Activated CD4-positive, alpha-beta T cell treated with anti-CD3 and anti-CD28 coated beads, Interleukin-2, amount 50 U/mL, for 1 hour (primary cell): ENCODE data around the gene TOR4A.
A peak's percentile ranks its signal among the peaks of the same experiment; 100 is the strongest.

ENCODE experiments used
- DNase-seq: peaks from one replicate; pipeline ENCODE4 v3.0.0-alpha.2; 2020

TOR4A gene

DNA sequence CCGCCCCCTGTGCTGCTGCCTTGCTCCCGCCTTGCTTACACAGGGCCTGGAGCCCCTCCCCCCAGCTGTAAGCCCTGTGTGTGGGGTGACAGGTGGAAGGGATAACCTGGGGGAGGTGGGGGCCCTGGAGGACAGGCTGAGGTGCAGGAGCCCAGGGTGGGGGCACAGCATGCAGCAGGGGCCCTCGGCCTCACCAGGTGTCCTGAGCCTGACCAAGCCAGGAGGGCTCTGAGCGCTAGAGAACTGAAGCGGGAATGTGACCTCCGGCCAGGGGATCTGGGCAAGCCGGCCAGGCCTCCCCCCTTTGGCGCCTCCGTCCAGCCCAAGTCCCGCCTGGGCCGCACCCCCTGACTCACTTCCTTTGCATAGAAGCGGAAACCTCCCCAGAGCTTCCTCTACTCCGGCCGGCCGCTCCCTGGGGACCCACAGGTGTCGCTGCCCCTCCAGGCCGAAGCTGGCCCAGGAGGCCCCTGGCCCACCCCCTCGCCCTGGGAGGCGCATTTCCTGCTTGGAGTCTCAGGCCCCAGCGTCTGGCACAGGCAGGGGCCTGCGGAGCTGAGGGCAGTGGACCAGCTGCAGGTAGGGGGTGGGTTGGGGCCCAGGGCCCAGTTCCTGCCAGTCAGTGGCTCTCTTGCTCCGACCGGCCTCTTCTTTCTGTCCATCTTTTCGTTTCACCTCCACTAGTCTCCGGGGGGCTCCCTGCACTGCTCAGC is at the start of gene TOR4A:
TSS of gene TOR4A (plus strand) at position 398 of the 713 bp plus-strand sequence. CDS start 964 bp downstream, outside the sequence.
- DNase-seq: no peak

DNA sequence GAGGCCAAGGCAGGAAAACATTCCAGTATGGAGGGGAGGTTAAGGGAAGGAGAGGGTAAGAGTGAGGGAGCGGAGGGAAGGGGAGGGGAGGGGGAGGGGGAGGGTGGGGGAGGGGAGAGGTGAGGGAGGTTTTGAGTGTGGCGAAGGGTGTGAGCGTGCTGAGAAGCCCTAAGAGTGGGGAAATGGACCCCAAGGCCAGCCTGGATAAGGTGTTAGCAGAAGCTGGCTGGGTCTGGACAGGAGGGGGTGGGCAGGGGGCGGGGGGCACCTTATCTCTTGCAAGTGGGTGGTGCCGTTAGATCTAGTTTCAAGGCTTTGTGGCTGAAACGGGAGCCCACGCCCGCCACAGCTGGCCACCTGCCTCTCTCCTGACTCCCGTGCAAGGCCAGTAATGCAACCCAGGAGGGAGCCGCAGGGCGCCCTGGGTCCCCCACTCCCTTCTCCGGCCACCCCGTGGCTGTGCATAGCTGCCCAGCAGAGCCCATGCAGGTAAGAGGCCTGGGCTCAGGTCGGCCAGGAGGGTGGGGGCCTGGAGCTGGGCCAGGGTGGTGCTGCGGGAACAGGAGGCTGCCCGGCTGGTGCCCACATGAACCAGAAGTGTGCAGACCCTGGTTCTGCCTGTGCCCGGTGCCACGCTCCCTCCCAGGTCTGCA is 49.5 kb upstream of the TOR4A start:
- DNase-seq: no peak

DNA sequence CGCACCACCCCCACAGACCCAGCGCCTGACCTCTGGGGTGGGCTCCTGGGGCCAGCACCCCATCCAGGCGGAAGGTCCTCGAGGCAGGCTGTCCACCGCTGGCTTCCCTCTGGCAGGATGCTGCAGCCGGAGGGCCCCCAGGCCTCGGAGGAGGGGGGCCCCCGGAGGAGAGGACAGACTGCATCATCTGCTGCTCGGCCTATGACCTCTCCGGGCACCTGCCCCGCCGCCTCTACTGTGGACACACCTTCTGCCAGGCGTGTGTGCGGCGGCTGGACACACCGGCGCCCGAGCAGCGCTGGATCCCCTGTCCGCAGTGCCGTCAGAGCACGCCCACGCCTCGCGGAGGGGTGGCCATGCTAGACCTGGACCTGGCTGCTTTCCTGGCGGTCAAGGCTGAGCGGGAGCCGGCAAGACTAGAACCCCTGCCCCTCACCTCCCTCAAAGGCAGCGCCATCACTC is 49.0 kb upstream of the TOR4A start:
- no peak for DNase-seq

DNA sequence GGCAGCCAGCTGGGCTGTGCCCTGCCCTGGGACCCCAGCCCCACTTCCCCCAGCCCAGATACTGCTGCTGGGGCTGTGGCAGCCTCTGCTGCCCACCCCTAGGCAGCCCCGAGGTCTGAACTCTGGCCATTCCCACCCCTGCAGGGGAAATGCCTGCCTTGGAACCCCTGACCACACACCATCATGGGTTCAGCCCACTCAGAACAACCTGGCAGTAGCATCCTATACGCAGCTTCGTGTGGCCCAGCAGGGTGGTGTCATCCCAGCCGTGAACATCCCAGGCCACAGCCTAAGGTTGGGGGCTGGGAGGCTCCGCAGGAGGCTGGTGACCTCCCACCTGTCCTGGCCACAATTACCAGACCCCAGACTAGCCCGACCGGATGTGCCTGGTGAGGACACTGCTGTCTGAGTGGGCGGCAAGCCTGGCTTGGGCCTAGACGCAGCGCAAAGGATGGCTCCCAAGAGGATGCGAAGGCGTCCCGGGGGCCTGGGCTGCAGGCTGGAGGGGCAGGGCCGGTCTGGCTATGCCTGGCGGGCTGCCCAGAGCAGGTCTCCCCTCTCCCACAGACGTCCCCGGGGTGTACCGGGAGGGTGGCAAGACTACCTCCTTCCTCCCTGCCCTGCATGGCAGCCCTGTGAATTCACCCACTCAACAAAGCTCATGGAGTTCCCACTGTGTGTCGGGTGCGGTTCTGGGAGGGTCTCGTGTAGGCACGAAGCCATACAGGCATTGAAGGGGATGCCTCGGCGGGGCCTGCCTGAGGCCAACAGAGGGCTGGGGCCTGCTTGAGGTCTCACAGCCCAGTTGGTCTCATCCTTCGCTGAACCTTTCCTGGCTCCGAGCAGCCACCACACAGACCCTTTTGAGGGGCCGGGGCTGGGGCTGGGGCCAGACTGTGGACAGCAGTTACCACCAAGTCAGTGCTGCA is 48.3 kb upstream of the TOR4A start:
- no peak for DNase-seq

DNA sequence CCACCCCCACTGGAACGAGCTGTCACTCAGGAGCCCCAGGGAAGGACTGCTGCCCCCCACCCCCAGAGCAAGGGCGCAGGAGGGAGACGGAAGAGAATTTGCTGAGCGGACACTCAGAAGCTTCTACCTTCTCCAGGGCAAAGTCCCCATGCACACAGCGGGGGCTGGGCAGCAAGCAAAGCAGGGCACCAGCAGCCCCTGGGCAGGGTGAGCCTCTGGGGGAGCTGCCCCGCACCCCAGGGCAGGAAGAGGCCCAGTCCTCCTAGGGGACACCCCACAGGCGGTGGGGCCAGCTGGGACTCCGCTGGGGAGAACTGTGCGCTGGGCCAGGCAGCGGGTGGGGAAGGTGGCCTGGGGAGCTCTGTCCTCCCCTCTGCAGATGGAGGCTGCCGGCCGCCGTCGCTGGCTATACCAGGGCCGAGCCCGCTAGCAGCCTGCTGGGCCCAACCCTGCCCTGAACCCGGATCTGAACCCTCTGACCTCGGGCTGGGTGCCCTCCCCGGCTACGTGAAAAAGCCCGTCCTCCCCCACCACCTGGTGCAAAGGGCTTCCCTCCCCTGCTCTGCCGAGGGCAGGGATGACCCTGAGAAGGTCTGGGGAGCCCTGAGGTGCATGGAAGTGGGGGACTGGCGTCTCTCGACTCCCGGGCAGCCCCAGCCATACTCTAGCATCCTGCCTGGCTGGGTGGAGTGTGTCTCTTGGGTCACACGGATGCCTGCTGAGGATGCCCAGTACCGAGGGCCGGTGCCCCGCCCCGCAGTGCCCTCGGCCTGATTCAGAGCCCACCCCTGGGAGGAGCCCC is 47.4 kb upstream of the TOR4A start:
- no peak for DNase-seq

DNA sequence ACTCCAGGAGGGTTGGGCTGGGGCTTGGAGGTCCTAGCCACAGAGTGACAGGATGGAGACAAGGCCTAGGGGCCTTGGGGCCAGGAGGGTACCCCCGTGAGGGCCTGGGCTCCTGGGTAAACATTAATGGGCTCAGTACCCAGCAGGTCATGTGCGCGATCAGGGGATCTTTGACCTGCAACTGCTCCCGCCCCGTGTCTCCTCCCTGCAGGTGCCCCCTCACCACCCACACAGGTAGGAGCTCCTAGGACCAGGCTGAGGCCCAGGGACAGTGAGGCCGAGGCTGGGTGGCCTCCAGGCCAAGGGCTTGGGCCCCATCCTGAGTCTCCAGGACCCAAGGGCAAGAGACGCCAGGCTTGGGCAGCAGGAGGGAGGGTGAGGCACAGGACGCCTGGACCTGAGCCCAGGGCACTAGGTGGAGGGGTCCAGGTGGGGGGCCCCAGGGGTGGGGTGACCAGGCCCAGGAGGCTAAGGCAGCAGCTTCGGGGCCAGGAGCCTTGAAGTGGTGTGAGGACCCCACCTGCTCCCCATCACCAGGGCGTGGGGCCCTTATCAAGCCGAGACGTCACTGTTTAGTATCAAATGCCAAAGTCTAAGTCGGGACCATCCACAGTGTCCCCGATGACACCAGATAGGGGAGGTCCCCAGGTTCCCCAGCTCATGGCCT is 46.7 kb upstream of the TOR4A start, which contains the start of gene SLC34A3:
TSS of gene SLC34A3 (plus strand) at position 197 of the 667 bp plus-strand sequence. CDS start 802 bp downstream, outside the sequence.
- no peak for DNase-seq

DNA sequence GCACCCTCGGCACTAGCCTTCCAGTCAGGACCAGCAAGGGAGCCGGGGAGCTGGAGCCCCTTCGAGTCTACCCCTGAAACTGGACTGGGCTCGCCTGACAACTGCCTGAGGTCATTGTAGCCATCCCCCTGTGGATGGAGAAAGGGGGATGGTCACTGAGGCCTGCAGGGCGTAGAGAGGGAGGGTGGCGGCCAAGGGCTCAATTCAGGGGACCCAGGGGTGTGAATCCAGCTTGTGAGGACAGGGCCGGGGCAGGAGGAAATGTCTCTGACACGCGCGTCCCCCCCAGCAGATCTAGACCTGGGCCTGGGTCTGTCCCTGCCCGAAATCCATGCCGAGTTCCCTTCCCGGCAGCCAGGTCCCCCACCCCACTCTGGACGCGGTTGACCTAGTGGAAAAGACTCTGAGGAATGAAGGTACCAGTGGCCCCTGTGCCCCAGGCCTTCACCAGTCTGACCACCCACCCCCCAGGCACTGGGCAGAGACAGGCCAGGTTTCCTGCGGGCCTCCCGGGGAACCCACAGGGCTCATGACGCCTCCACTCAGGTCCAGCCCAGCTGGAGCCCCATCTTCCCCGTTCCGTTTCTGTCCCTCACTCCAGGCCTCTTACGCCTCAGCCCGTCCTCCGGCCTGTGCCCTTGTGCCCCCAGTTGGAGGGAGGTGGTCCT is 46.0 kb upstream of the TOR4A start:
- DNase-seq: no peak

DNA sequence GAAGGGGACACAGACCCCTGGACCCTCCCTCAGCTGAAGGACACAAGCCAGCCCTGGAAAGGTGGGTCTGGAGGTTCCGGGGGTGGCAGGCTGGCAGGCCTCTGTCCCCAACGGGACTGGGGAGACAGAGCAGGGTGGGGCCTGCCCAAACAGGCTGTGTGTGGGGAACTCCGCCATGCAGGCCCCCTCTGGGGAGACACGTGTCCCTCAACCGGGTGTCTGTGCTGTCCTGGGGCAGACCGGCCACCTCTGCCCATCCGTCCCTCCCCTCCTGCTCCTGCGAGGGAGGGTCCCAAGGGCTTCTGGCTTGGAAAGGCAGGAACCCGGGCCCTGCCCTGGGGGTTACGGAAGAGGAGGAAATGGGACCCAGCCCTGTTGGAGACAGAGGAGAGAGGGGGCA is 45.4 kb upstream of the TOR4A start:
- no peak for DNase-seq

DNA sequence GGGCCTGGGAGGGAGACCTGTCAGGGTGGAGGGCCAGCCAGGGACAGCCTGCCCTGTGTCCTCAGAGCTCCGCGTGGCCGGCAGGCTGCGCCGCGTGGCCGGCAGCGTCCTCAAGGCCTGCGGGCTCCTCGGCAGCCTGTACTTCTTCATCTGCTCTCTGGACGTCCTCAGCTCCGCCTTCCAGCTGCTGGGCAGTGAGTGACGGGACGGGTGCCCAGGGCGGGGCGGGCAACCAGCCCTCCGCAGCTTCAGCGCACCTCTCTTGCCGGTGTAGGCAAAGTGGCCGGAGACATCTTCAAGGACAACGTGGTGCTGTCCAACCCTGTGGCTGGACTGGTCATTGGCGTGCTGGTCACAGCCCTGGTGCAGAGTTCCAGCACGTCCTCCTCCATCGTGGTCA is 45.0 kb upstream of the TOR4A start:
- DNase-seq: no peak

DNA sequence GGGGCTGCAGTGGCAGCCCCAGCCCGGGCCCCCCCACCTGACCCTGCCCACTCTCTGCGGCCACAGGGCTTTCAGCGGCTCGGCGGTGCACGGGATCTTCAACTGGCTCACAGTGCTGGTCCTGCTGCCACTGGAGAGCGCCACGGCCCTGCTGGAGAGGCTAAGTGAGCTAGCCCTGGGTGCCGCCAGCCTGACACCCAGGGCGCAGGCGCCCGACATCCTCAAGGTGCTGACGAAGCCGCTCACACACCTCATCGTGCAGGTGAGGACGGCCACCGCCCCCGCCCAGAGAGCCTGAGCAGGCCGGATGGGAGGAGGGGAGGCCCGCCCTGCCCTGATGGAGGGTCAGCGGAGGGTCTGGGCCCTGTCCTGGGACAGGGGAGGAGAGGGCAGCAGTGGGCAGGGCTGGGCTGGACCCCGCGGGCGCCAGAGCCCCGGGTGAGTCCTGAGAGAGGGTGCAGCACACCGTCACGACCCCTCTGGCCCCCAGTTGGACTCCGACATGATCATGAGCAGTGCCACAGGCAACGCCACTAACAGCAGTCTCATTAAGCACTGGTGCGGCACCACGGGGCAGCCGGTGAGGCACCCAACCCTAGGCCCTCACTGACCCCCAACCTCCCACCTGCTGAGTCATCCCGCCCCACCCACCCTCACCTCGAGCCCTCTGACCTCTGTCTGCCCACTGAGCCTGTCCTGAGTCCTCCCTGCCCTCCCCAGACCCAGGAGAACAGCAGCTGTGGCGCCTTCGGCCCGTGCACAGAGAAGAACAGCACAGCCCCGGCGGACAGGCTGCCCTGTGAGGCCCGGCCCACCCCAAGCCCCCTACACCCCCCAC is 44.2 kb upstream of the TOR4A start:
- DNase-seq: no peak

DNA sequence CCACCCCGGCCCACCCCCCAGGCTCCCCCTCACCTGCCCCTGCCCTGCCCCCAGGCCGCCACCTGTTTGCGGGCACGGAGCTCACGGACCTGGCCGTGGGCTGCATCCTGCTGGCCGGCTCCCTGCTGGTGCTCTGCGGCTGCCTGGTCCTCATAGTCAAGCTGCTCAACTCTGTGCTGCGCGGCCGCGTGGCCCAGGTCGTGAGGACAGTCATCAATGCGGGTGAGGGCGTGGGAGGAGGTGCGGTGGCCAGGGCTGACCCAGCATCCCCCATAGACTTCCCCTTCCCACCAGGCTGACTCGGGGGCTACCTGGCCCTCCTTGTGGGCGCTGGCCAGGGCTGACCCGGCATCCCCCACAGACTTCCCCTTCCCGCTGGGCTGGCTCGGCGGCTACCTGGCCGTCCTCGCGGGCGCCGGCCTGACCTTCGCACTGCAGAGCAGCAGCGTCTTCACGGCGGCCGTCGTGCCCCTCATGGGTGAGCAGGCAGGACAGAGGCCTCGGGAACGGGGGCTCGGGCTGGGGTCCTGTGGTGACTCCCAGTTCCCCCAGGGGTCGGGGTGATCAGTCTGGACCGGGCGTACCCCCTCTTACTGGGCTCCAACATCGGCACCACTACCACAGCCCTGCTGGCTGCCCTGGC is 43.4 kb upstream of the TOR4A start:
- DNase-seq: no peak

DNA sequence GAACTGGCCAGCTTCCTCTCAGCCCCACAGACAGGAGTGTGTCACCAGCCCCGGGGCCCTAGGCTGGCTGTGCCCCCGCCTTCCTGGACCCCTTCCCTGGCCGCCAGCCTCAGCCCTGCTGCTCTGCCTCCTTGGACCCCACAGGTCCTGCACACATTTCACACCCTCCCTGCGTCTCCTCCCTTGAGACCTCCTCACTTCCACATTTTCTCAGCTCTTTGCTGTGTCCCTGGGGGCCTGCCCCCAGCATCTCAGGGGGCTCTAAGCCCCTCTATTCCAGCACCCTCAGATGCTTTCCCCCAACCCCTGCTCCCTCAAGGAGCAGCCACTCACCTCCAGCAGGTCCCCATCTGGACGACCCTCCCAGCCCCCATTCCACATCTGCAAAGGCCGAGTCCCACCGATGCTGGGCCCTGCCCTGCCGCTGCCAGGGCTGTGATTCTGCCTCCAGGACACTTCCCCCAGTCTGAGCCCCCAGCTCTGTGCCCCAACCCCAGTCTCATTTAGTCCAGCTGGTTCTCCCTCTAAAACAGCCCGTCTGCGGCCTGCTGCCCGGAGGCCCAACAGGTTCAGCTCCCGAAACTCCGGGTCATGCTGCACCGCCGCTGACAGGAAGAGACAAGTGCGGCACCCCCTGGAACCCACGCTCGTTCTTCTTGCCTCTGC is 42.6 kb upstream of the TOR4A start:
- DNase-seq: no peak

DNA sequence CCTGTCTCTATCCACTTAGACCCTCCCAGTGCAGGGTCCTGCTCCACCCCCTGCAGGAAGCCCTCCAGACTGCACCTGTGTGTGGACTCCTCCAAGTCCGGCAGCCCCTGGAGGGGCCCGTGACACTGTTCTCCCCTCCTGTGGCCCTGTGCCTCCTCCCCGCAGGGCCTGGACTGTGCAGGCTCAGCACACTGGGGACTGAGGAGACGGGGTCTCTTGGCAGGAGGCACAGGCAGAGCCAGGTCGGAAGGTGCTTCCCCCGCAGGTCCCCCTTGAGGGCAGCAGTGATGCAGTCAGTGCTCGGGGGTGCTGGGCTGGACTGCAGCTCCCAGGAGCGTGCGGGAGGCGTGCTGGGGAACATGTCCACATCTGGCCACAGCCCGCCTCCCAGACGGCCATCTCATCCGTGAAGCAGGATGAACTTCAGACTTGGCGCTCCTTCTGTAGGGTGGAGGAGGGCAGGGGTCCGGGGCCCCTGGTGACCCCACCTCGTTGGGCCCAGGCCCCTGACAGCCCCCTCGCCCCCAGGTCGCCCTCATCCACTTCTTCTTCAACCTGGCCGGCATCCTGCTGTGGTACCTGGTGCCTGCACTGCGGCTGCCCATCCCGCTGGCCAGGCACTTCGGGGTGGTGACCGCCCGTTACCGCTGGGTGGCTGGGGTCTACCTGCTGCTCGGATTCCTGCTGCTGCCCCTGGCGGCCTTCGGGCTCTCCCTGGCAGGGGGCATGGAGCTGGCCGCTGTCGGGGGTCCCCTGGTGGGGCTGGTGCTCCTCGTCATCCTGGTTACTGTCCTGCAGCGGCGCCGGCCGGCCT is 41.9 kb upstream of the TOR4A start:
- no peak for DNase-seq

DNA sequence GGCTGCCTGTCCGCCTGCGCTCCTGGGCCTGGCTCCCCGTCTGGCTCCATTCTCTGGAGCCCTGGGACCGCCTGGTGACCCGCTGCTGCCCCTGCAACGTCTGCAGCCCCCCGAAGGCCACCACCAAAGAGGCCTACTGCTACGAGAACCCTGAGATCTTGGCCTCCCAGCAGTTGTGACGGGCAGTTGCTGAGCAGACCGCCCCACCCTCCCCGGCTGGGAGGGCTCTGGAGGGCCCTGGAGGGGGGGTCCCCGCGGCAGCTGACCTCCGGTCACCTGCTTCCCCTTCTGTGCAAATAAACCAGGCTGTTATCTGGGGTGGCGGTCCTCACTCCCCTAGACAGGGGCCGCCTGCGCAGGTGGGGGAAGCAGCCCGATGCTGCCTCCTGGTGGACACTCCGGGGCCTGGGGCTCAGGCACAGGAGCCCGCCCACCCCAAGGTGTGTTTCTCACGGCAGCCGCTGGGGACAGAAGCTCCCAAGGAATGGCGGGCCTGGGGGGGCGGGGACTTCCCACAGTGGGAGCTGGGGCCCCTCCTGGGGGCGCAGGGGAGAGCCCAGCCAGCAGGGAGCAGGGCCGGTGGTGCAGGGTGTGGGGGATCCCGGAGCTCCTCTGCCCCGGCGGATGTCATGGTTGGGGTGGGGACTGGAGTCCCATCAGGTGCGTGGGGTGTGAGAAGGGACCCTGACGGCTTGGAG is 41.1 kb upstream of the TOR4A start:
- DNase-seq: peak; percentile 92

DNA sequence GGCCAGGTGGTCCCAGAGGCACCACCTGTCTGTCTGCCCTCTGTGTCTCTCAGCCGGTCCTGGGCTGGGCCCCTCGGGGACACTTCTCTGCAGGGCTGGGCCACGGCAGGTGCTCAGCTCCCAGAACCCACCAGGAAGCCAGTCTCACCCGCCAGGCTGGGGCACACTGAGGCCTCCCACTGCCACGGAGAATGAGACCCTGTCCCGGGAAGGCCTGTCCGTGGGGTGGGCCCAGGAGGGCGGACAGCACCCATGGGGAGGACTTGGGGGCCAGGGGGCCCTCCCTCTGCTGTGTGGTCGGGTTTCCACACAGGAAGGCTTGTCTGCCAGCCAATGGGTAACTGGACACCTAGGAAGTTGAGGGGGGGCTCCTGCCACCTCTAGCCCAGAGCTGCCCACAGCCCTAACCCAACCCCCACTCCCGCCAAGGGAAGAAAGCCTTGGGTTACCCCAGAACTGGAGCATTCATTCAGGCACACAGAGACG is 40.5 kb upstream of the TOR4A start:
- no peak for DNase-seq

DNA sequence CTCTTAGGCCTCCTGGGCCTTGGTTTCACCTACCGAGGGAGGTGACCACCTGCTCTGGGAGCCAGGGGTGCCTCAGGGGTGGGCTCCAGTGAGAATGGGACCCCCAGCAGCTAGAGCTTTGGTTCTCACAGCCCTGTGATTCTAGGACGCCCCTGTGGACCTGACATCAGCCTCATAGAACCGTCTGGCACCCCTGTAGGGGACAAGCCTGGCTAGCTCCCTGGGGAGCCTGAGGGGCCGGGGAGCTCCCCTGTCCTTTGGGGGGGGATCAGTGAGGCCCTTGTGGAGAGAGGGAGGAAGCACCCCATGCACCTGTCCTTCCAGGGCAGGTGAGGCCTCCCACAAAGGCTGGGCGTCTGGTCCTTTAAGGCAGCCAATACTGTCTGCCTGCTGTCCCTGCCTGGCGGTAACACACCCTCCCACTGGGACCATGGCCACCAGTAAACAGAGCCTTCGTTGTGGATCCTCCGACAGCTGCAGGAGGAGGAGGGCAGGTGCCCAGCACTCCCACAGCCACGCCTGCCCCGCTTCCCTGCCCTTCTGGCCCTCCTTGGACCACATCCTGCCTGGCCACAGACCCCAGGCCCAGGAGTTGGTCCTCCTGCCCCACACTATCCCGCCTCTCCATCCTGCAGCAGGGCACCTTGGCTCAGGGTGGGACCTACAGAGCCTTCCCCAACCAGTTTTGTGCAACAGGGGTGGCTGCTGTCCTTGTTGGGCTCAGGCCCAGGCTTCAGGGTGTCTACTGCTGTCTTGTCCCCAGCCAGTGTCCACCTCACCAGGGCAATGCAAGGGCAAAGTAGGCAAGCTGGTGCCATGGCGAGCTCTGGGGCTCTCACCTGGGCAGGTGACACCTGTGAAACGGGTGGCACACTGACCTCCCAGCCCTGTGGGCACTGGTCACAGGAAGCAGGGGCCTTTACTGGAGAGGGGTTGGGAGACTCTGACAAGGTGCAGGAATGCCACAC is 39.5 kb upstream of the TOR4A start:
- DNase-seq: no peak
